GM19238 (cell line): ENCODE results near the gene TSPYL4.
"Not testable (repeated sequence)": the region's sequence is repeated elsewhere in the genome, so short reads cannot be mapped to it uniquely, and the experiment has no call there.

ENCODE experiments used
- DNase-seq: peaks from one replicate; pipeline ENCODE4 v3.0.0; 2011; ENCODE audit warnings: low spot score; ENCODE audit not compliant: insufficient read length

TSPYL4 gene

GRCh38 chr6:116253505-116254296 lies at the start of gene TSPYL4:
Gene TSPYL4 (minus strand): TSS chr6:116254075. CDS start chr6:116254008, 67 bp downstream.
- DNase-seq = peak; percentile 80

- DNase-seq = no peak
Measured at GRCh38 chr6:116301104-116301503, 47.2 kb upstream of the TSPYL4 start.

GRCh38 chr6:116300566-116300965 lies 46.7 kb upstream of the TSPYL4 start:
- DNase-seq = no peak

- no peak for DNase-seq
Measured at GRCh38 chr6:116298973-116299372, 45.1 kb upstream of the TSPYL4 start.

GRCh38 chr6:116298273-116298672 lies 44.4 kb upstream of the TSPYL4 start:
- no peak for DNase-seq

GRCh38 chr6:116292553-116292952 lies 38.7 kb upstream of the TSPYL4 start:
- no peak for DNase-seq

- no peak for DNase-seq
Measured at GRCh38 chr6:116291701-116292396, 38.0 kb upstream of the TSPYL4 start.

- no peak for DNase-seq
Measured at GRCh38 chr6:116290799-116291198, 36.9 kb upstream of the TSPYL4 start.

GRCh38 chr6:116289876-116290275 lies 36.0 kb upstream of the TSPYL4 start:
- DNase-seq = no peak

GRCh38 chr6:116287689-116288282 lies 33.9 kb upstream of the TSPYL4 start:
- DNase-seq = no peak

- no peak for DNase-seq
Measured at GRCh38 chr6:116286773-116287358, 33.0 kb upstream of the TSPYL4 start.

GRCh38 chr6:116284984-116285383 lies 31.1 kb upstream of the TSPYL4 start:
- not testable (repeated sequence) for DNase-seq

- DNase-seq = no peak
Measured at GRCh38 chr6:116283191-116283590, 29.3 kb upstream of the TSPYL4 start.

- DNase-seq = no peak
Measured at GRCh38 chr6:116282698-116283097, 28.8 kb upstream of the TSPYL4 start.

- no peak for DNase-seq
Measured at GRCh38 chr6:116280933-116281316, 27.1 kb upstream of the TSPYL4 start.

- no peak for DNase-seq
Measured at GRCh38 chr6:116280161-116280932, 26.5 kb upstream of the TSPYL4 start.

- peak; percentile 68 for DNase-seq
Measured at GRCh38 chr6:116279232-116280160, 25.6 kb upstream of the TSPYL4 start, which contains the start of gene TSPYL1. Gene TSPYL1 (minus strand): TSS chr6:116279930. CDS start chr6:116279830, 100 bp downstream.

- no peak for DNase-seq
Measured at GRCh38 chr6:116278854-116279231, 25.0 kb upstream of the TSPYL4 start.

GRCh38 chr6:116278481-116278829 lies 24.6 kb upstream of the TSPYL4 start:
- no peak for DNase-seq

- no peak for DNase-seq
Measured at GRCh38 chr6:116277124-116277523, 23.2 kb upstream of the TSPYL4 start.
